Uterus (tissue), 2 donors: ENCODE measurements around the gene BRICD5.

Experiments
- CTCF ChIP-seq, 4 experiments: fragments of 200-600 bp in 2 of 4; fragments of 450-650 bp in 2 of 4; sonication (generic) in 2 of 4; IDR thresholded peaks; one replicate each; pipeline ENCODE4 v1.5.1; 2016 to 2019; ENCODE audit warnings: antibody characterized with exemption in 4 of 4, mild to moderate bottlenecking in 2 of 4, moderate library complexity in 1 of 4
- POLR2A ChIP-seq, 2 donors: fragments of 450-650 bp; IDR thresholded peaks; one replicate each; pipeline ENCODE4 v1.6.1; 2016; ENCODE audit warnings: antibody characterized with exemption in 2 of 2, mild to moderate bottlenecking in 1 of 2, moderate library complexity in 1 of 2

- TF ChIP-seq POLR2A (IDR thresholded peaks at IDR 0.05) (no peak), CTCF (IDR thresholded peaks at IDR 0.05) (no peak)
Measured at GRCh38 chr16:2246301-2246885, 35.7 kb upstream of the BRICD5 start.
